ENCODE results near the gene PNPLA1.
A peak's percentile ranks its signal among the peaks of the same experiment; 100 is the strongest.

PNPLA1 gene

GRCh38 chr6:36318690-36319435, 49.0 kb downstream of the PNPLA1 start:
- DNase-seq = no peak

DNA sequence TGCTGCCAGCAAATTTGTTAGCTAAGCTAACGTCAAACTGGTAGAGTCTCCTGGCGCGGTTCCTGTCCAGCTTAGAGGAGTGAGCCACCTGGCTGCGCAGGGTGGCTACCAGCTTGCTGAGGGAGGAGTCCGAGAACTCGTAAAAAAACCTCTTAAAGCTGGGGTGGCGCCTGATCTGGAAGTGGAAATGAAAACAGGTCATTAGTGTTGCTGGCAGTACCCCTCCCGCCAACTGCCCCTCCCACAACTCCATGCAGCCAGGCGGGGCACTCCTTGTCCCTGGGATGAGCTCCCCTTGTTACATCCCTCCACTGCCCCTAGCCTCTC, 49.5 kb downstream of the PNPLA1 start:
- no peak for DNase-seq

DNA sequence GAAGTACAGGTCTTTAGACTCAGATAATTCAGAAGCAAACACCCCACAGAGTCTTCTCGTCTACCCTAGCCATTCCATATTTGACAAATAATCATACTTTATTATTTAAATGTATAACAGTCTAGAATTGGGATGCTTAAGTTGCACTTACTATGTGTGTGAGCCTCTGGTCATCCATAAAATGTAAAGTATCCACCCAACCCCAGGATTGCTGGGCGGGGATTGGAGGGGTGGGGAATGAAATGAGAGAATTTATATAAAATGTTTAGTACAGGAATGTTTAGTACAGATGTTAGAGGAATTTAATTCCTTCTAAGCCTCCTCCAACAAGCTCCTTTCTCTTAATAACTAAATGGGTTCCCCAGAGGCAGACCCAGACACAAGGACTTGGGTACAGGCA, 50.0 kb downstream of the PNPLA1 start:
- DNase-seq = no peak

DNA sequence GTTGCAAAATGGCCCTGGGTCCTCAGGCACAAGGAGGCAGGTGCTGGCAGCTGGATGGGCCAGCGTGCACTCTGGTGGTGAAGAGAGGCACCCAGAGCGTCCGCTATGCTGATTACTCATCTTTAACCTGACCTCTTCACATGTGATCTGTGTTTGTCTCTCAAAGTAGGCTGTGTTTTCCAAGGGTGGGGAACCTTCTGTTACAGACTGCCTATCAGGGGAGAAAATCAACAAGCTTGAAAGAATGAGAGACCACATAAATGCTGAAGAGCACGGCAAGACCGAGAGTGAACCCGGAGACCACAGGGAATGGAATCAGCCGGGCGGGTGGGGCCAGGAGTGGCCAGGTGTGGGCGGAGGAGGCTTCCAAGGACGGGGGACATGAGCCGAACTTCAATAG, 50.6 kb downstream of the PNPLA1 start:
- DNase-seq = no peak

GRCh38 chr6:36322591-36322990, 52.7 kb downstream of the PNPLA1 start:
- no peak for DNase-seq

DNA sequence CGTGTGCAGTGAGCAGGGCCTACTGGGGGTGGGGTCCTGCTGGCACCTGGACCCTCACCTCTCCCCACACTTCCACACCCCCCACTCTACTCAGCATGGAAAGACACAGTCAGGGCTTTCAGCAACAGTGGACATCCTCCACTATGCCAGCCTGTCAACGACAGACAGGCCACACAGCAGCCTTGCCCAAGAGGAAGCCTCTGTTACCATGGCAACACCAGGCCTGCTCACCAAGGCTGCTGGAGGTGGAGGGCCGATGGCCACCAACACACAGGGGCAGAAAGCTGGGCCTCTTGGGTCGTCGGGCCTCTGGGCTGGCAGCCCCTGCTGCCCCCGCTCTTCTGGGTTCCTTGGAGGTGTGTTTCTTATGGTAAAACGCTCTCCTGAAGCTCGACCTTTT, 53.2 kb downstream of the PNPLA1 start:
- no peak for DNase-seq

- no peak for DNase-seq
These were observed 54.3 kb downstream of the PNPLA1 start for GRCh38 chr6:36324191-36324590.

GRCh38 chr6:36324715-36325114, 54.9 kb downstream of the PNPLA1 start:
- no peak for DNase-seq

GRCh38 chr6:36326356-36326995, 56.6 kb downstream of the PNPLA1 start:
- peak; percentile 9 for DNase-seq

DNA sequence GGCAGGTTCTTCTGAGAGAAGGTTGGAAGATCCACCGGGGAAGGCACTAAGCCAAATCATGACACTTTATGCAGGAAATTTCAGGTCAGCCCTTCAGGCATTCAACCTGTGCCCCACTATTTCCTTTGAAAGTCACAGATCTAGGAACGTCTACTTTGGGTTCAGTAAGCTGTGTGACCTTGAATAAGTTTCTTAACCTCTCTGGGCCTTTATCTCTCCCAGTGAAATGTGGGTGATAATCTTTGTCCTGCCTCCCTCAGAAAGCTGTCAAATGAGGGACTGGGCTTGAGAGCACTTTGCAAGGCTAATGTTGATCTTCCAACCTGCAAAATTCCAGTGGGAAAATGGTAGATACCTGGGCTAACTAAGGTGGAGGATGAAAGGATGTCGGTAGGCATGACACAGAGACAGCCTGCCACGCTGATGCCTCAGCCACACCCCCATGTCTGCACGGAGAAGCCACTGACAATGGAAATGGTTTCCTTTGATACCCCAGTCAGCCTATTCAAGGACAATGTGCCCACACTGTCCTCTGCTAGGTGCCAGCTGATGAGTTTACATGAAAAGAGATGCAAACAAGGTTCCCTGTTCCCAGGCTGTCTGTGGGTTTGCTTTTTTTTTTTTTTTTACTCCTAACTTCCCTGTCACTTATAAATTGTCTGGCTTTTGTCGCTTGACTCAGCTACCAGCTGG, 57.5 kb downstream of the PNPLA1 start:
- no peak for DNase-seq

- DNase-seq = no peak
These were observed 58.0 kb downstream of the PNPLA1 start for GRCh38 chr6:36327919-36328236.

GRCh38 chr6:36328600-36328999, 58.7 kb downstream of the PNPLA1 start:
- no peak for DNase-seq

GRCh38 chr6:36329798-36330291, 60.0 kb downstream of the PNPLA1 start:
- no peak for DNase-seq

- DNase-seq = no peak
These were observed 60.5 kb downstream of the PNPLA1 start for GRCh38 chr6:36330366-36330765.

- no peak for DNase-seq
These were observed 61.5 kb downstream of the PNPLA1 start for GRCh38 chr6:36331381-36331780.

DNA sequence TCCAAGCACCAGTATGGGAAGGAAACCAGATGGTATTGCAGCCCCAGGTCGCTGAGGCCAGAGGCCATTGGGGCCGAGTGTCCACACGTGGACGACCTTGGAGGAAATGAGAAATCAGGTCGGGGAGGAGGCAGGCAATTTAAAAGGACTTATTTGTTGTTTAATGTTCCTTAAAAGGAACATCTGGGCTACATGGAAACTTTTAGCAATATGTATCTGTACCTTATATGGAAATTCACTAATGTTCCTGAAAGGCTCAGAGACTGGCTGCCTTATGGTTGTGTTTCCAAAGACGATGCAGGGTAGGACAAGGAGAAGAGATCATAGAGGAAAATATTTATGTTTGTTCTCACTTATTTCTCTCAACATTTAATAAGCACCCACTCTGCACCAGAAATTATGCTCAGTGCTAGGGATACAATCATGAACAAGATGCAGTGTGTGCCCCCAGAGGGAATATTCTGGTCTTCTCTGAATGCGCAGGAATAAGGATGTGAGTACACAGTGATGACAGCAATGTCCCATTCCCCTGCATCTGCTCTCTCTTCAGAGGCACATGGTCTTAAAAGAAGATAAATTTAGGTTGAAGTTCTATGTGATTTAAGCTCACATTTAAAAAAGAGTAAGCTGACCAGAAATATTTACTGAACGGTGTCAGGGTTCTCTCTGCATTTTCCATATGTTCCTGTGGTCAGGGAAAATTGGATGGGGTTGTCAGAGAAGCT, 63.5 kb downstream of the PNPLA1 start:
- no peak for DNase-seq

DNA sequence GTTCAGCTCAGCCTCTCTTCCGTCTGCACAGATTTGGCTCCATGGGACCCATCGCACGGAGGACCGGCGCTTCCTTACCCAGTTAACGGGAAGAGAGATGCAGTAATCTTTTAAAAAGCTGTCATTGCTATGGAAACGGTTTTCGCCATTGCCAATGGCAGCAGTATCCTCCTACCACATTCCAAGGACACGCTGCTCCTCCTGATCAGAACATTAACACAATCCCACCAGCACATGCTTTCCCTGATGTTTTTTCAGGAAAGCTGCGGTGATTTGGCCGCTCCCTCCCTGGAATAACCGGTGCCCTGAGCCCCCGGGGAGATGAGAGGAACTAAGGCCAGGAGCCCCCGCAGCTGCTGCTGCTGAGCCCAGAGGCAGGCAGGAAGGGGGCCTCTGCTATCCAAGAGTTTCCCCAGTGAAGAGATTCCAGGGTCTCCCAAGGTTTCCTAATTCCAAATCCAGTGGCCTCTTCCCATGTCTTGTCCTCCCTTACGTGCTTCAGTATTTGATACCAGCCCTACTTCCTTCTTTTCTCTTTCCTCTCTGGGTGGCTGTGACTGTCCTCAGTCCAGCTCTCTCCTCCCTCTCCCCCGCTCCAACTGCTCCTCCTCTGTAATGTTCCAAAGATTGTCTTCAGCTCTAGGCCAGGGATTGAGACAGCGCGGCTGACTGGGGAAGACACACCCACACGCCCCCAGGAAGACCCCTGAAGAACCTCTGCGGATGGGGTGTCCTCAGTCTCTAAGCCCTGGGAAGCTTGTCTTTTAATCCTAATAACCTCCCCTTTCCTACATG, 64.3 kb downstream of the PNPLA1 start:
- DNase-seq = no peak

- no peak for DNase-seq
These were observed 65.1 kb downstream of the PNPLA1 start for GRCh38 chr6:36334832-36335459.

DNA sequence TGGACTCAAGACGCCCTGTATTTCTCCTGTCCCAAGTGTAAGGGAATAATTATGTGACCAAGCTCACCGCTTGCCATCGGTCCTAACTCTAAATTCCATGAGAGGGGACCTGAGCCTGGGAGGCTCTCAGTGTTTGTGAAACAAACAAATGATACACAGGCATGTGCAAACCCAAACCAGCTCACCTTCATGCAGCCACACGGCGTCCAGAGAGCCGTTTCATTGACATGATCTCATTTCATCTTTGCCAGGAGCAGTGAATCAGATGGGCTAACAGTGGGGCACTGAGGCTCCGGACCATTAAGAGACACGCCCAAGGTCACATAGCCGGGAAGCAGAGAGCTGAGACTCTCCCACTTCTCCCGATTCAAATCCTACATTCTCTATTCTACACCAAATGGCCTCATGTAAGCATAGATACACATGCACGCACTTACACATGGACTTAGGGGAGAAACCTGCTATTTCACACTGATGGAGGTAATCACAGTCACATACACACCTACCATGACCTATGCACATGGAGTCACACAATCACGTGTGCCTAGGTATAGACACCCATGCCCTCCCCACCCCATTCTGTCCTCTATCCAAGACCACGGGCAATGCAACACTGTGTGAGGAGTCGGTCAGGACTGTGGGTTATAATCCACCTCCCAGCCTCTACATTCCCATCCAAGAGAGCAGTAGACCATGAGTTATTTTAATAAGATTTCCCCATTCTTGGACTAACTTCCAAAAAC, 65.8 kb downstream of the PNPLA1 start:
- DNase-seq = no peak

- DNase-seq = no peak
These were observed 66.4 kb downstream of the PNPLA1 start for GRCh38 chr6:36336208-36336710.

- DNase-seq = no peak
These were observed 67.0 kb downstream of the PNPLA1 start, which contains the start of gene BNIP5 for GRCh38 chr6:36336779-36337241. Gene BNIP5 (minus strand): TSS chr6:36336888. CDS start chr6:36330690, 6,198 bp downstream.

Data from midbrain (tissue), 1 donor.